G401.6 (cell line): ENCODE data around the gene AGBL4.
"Not testable (repeated sequence)": the region's sequence is repeated elsewhere in the genome, so short reads cannot be mapped to it uniquely, and the experiment has no call there.

Experiments used
- FAIRE-seq: peaks from 2 replicates; lab custom pipeline; 2012; peaks lifted over from hg19 to GRCh38; lab: Jason Lieb, UNC

AGBL4 gene

DNA sequence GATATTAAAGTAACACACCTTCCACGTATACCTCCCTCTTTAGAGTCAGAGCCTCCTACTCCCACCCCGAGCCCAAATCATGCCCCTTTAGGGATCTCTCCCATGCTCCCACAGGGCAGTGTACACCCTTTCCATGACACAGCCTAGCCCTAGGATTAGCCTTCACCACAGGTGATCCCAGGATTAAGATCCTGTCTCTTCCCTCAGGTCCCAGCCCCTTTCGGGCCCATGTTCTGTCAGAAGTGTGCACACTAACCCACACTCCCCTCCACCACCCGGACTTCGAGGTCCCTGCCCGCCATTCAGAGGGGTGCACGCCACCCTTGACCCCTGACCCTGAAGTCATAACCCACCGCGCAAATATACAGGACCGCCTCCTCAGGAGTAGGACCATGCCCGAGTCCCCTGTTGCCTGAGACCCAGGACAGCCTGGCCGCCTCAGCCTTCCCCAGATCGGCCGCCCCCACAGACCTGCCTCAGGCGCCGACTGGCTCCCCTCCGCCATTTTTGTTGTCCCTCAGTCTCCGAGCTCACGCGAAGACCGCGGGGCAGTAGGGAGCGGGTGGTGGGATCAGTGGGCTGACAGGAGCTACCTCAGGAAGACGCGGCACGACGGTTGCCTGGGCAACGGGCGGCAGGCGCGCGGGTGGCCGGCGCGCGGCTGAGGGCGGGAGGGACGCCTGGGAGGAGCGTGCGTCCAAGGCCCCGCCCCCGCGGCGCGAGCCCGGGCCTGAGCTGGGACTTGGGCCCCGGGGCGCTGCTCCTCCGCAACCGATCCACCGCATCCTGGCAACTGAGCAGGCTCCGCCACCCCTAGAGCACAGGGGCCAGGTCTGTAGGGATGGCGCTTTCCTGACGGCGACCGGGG, at the start of gene AGBL4:
Gene AGBL4, minus strand, starts transcription at position 663 of the 868 bp plus-strand sequence.
- FAIRE-seq = no peak

- no peak for FAIRE-seq
Measured at GRCh38 chr1:50066806-50067205, 43.1 kb upstream of the AGBL4 start.

DNA sequence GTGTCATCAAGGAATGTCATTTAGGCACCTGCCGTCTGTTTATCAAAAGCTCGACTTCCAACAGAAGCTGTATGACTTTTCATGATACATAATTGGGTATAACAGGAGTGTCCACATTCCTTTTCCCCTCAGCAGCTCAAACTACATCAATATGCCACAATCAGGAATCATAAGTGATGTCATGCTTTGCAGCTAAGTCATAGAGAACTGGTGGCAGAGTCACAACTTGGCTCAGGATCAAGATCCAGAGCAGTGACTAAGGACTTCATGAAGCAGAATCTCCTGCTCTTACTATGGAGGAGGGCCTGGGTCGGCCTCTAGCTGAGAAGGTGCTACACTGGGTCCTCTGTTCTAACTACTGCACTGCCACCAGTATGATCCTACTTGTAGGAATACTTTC, 36.5 kb upstream of the AGBL4 start:
- FAIRE-seq = no peak

GRCh38 chr1:50048791-50049190, 25.0 kb upstream of the AGBL4 start:
- no peak for FAIRE-seq

GRCh38 chr1:50047916-50048694, 24.4 kb upstream of the AGBL4 start:
- FAIRE-seq = no peak

GRCh38 chr1:50038237-50038809, 14.6 kb upstream of the AGBL4 start:
- no peak for FAIRE-seq

DNA sequence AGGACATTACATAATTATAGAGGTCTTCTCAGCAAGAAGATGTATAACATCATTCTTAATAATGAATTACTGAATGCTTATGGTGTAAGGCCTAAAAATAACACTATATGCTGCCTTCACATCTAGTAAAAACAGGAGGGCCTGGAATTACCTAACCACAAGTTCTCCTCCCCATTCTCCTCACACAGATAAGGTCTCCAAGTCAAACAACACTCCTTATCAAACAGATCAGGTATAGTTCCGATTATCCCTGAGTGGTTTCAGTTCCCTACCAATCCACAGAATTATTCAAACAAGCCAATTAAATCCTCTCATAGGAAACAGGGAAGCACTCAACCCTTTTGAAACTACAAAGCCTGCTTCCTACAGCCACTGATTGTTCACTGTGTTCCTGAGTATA, 4.0 kb upstream of the AGBL4 start:
- no peak for FAIRE-seq

DNA sequence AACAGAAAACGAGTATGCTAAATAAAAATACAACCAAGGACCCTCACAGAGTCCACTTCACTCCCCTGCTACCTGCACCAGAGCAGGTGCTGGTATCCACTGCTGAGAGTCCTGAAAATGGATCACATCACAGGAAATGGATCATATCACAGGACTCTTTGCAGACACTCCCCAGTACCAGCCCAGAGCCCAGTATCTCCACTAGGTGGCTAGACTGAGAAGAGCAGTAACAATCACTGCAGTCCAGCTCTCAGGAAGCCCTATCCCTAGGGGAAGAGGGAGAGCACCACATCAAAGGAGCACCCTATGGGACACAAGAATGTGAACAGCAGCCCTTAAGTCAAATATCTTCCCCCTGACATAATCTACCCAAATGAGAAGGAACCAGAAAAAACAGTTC, 28.0 kb downstream of the AGBL4 start:
- no peak for FAIRE-seq

DNA sequence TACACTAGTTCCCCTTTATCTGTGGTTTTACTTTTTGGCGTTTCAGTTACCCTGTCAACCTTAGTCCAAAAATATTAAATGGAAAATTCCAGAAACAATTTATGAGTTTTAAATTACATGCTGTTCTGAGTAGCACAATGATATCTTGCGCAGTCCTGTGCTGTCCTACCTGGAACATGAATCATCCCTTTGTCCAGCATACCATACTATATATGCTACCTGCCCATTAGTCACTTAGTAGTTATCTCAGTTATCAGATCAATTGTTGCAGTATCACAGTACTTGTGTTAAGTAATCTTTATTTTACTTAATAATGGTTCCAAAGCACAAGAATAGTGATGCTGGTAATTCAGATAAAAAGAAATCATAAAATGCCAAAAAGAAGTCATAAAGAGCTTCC, 52.7 kb downstream of the AGBL4 start:
- FAIRE-seq = no peak

- FAIRE-seq = no peak
Measured at GRCh38 chr1:49951385-49951784, 72.4 kb downstream of the AGBL4 start.

DNA sequence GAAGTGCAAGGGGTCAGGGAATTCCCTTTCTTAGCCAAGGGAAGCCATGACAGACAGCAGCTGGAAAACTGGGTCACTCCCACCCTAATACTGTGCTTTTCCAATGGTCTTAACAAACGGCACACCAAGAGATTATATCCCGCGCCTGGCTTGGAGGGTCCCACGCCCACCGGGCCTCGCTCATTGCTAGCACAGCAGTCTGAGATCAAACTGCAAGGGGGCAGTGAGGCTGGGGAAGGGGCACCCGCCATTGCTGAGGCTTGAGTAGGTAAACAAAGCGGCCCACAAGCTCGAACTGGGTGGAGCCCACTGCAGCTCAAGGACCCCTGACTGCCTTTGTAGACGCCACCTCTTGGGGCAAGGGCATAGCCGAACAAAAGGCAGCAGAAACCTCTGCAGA, 108.5 kb downstream of the AGBL4 start:
- not testable (repeated sequence) for FAIRE-seq

DNA sequence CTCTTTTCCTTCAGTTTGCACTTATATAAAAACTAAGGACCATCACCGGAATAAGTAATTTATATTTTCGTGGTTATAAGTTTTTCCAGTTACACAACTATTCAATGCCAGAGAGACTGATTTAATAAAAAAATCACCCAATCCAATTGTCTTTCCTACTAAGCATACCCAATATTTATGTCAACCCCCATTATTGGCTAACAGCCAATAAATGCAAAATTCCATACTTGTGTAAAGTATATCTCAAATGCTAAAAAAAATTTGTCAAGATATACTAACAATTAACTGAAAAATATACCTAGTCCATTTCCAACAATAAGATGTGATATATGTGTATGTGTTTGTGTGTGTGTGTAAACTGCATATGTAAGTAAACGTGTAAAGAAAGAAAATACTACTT, 117.4 kb downstream of the AGBL4 start:
- FAIRE-seq = no peak

DNA sequence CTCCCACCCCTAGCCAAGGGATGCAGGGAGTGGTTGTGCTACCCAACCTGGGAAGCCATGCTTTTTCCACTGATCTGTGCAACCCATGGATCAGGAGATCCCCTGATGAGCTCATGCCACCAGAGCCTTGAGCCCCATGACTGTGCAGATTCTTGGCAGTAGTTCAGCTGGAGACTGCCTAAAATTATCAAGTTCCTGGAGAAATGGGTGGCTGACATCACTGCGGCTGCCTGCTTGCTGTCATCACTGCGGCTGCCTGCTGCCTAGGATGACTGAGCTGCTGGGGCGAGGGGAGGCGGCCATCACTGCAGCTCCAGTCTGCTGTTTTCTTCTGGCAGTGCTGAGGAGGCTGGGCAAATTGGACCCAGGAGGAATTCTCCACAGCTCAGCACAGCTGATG, 159.2 kb downstream of the AGBL4 start:
- no peak for FAIRE-seq

DNA sequence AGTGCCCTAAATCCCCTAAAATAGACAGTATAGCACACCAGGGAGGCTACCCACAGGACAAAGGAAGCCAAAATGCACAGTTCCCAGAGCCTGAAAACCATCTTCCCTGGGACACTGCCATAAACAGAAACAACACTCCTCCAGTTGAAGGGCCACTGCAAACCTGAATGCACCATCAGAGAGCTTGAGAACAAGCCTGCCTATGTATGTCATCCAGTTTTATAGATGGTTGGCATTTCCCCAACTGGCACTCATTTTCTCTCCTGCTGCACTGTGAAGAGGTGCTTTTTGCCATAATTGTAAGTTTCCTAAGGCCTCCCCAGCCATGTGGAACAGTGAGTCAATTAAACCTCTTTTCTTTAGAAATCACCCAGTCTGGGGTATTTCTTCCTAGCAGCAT, 169.0 kb downstream of the AGBL4 start:
- FAIRE-seq = no peak

- no peak for FAIRE-seq
Measured at GRCh38 chr1:49842596-49842995, 181.2 kb downstream of the AGBL4 start.

GRCh38 chr1:49841767-49842166, 182.0 kb downstream of the AGBL4 start:
- FAIRE-seq = no peak

GRCh38 chr1:49824261-49824660, 199.5 kb downstream of the AGBL4 start:
- FAIRE-seq = no peak

GRCh38 chr1:49817681-49818080, 206.1 kb downstream of the AGBL4 start:
- no peak for FAIRE-seq

- not testable (repeated sequence) for FAIRE-seq
Measured at GRCh38 chr1:49787013-49787412, 236.7 kb downstream of the AGBL4 start.

GRCh38 chr1:49765034-49765433, 258.7 kb downstream of the AGBL4 start:
- FAIRE-seq = no peak

- FAIRE-seq = not testable (repeated sequence)
Measured at GRCh38 chr1:49738118-49738517, 285.6 kb downstream of the AGBL4 start.

DNA sequence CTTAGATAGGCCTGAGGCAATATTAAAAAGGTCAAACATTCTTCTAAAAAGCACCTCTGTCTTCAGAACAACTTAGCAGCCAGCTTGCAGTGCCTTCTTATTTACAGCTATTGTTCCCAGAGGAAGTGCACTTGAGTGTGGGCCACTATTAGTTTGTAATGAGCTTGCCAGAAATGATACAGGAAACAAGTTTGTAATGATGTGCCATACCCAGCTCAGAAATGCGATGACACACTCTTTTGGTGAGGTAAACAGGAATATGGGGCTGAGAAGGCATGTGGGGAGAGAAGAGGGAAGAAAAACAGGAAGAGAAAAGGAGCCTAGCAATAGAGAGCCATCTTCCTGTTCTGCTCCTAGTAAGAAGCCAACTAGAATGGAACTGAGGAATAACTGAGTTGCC, 295.4 kb downstream of the AGBL4 start:
- no peak for FAIRE-seq

DNA sequence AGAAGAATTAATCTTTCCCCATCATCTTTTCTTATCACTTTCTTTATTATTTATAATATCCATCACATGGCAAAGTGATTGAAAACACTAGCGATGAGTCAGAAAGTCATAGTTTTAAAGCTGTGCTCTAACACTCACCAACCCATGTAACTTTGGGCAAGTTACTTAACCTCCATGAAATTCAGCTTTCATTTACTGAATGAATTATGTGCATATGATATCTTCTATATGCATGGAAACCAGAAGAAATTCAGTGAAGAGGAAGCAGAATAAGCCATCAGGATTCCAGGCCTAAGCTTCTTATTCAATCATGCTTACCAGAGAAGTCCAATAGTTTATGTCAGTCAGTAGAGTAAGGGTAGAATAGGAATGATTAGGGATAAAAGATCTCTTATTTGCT, 300.1 kb downstream of the AGBL4 start:
- FAIRE-seq = no peak
